KG1 (cell line): ENCODE data around the gene DYNLT1.
"Not testable (repeated sequence)": the region's sequence is repeated elsewhere in the genome, so short reads cannot be mapped to it uniquely, and the experiment has no call there.

ENCODE experiments used
- DNase-seq: peaks from one replicate; lab custom pipeline; 2025; lab: John Stamatoyannopoulos, UW

The DYNLT1 gene

GRCh38 chr6:158663625-158664165, 19.2 kb upstream of the DYNLT1 start:
- DNase-seq, result no peak

GRCh38 chr6:158662954-158663624, 18.5 kb upstream of the DYNLT1 start:
- DNase-seq, result no peak

GRCh38 chr6:158662607-158662953, 18.0 kb upstream of the DYNLT1 start:
- DNase-seq, result no peak

- DNase-seq, result no peak
These were observed 16.7 kb upstream of the DYNLT1 start for GRCh38 chr6:158661156-158661685.

GRCh38 chr6:158660333-158660754, 15.8 kb upstream of the DYNLT1 start:
- no peak for DNase-seq

GRCh38 chr6:158656986-158657385, 12.4 kb upstream of the DYNLT1 start:
- not testable (repeated sequence) for DNase-seq

- DNase-seq, result no peak
These were observed 11.3 kb upstream of the DYNLT1 start for GRCh38 chr6:158655569-158656450.

- no peak for DNase-seq
These were observed 10.5 kb upstream of the DYNLT1 start for GRCh38 chr6:158654960-158655489.

GRCh38 chr6:158654498-158654897, 10.0 kb upstream of the DYNLT1 start:
- DNase-seq, result no peak

- DNase-seq, result peak; percentile 20
These were observed 9.2 kb upstream of the DYNLT1 start for GRCh38 chr6:158653577-158654354.

GRCh38 chr6:158651981-158652737, 7.6 kb upstream of the DYNLT1 start:
- not testable (repeated sequence) for DNase-seq

GRCh38 chr6:158649289-158650143, 5.0 kb upstream of the DYNLT1 start, which contains the start of gene SYTL3:
Gene SYTL3, plus strand, starts transcription at chr6:158650054. Its CDS starts 13,215 bp downstream, at chr6:158663269.
- peak; percentile 42 for DNase-seq

- DNase-seq, result no peak
These were observed 4.2 kb upstream of the DYNLT1 start for GRCh38 chr6:158648682-158649131.

- DNase-seq, result no peak
These were observed 3.0 kb upstream of the DYNLT1 start for GRCh38 chr6:158647501-158647900.

- no peak for DNase-seq
These were observed 1.7 kb upstream of the DYNLT1 start for GRCh38 chr6:158646023-158646910.

- DNase-seq, result no peak
These were observed 800 bp upstream of the DYNLT1 start for GRCh38 chr6:158645064-158646022.

GRCh38 chr6:158643836-158644230, 710 bp downstream of the DYNLT1 start:
- DNase-seq, result no peak
